SK-N-SH (cell line): ENCODE measurements around the gene SERPINA7.

Source experiments
- EZH2phosphoT487 ChIP-seq: fragments of 200-600 bp; sonication (generic); IDR thresholded peaks from 2 replicates; pipeline ENCODE4 v1.6.1; 2017; ENCODE audit warnings: low read depth, mixed run types, mild to moderate bottlenecking, antibody characterized with exemption, moderate library complexity, borderline replicate concordance
- FOXJ3 ChIP-seq: sonication (generic); formaldehyde crosslinking; IDR thresholded peaks from 2 replicates; pipeline ENCODE4 v1.5.1; 2020; ENCODE audit warnings: mild to moderate bottlenecking, missing genetic modification reagents
- IRF3 ChIP-seq: fragments of 150-350 bp; IDR thresholded peaks from 2 replicates; pipeline ENCODE4 v1.6.1; 2016; ENCODE audit warnings: mild to moderate bottlenecking, low read depth, low read length
- MXI1 ChIP-seq: IDR thresholded peaks from 2 replicates; pipeline ENCODE4 v1.6.1; 2012; ENCODE audit warnings: mild to moderate bottlenecking, low read depth, low read length, improper control_type of control experiment
- REST ChIP-seq: IDR thresholded peaks from 2 replicates; pipeline ENCODE4 v1.6.1; 2012; ENCODE audit warnings: mild to moderate bottlenecking, low read depth, low read length, moderate library complexity
- SIN3A ChIP-seq: IDR thresholded peaks from 2 replicates; pipeline ENCODE4 v1.6.1; 2012; ENCODE audit warnings: low read depth, mild to moderate bottlenecking, low read length, moderate library complexity, borderline replicate concordance
- SMC3 ChIP-seq: IDR thresholded peaks from 2 replicates; pipeline ENCODE4 v1.6.1; 2012; ENCODE audit warnings: low read depth, low read length, improper control_type of control experiment
- TAF1 ChIP-seq: IDR thresholded peaks from 2 replicates; pipeline ENCODE4 v1.6.1; 2012; ENCODE audit warnings: low read depth, mild to moderate bottlenecking, low read length, moderate library complexity, borderline replicate concordance
- TF ChIP-seq, protein P1 (sequence below): fragments of 200-600 bp; sonication (generic); IDR thresholded peaks from 2 replicates; pipeline ENCODE4 v1.6.1; 2017; ENCODE audit warnings: antibody characterized with exemption, mild to moderate bottlenecking, moderate library complexity
- TF ChIP-seq, protein P2 (sequence below): IDR thresholded peaks from 2 replicates; pipeline ENCODE4 v1.4.0; 2012; ENCODE audit warnings: low read depth, borderline replicate concordance

DNA sequence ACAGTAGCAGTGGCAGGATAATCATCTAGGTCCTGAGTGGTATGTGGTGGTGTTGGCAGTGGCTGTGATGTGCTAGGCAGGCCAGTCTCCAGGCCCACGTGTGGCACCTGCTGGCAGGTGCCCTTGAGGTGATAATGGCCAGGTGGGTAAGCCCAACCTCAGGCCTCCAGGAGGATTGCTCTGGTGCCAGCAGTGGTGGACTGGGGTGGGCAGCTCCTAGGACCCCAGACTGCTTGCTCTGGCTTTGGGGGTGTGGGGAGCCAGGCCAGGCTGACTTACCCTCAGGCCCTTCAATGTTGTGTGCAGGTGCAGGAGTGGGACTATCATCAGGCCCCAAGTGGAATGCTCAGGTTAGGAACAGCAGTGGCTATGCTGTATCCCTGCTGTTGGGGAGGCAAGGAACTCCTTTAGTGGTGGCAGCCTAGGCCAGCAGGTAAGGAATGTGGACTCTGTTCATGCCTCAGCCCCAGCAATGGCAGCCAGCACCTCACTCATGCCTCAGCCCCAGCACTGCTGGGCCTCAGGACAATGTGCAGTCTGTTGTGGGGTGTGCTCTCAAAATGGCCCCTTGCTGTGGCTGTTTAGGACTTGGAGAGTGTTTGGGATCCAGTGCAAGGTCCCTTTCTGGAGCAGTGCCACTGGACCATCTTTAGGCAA lies 24.3 kb downstream of the SERPINA7 start:
- TF ChIP-seq, protein P1, sequence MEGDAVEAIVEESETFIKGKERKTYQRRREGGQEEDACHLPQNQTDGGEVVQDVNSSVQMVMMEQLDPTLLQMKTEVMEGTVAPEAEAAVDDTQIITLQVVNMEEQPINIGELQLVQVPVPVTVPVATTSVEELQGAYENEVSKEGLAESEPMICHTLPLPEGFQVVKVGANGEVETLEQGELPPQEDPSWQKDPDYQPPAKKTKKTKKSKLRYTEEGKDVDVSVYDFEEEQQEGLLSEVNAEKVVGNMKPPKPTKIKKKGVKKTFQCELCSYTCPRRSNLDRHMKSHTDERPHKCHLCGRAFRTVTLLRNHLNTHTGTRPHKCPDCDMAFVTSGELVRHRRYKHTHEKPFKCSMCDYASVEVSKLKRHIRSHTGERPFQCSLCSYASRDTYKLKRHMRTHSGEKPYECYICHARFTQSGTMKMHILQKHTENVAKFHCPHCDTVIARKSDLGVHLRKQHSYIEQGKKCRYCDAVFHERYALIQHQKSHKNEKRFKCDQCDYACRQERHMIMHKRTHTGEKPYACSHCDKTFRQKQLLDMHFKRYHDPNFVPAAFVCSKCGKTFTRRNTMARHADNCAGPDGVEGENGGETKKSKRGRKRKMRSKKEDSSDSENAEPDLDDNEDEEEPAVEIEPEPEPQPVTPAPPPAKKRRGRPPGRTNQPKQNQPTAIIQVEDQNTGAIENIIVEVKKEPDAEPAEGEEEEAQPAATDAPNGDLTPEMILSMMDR = no peak
- TF ChIP-seq REST (no peak), MXI1 (no peak), FOXJ3 (CRISPR knock-in tag) (no peak), EZH2phosphoT487 (no peak), IRF3 (no peak), SMC3 (no peak), TAF1 (no peak), SIN3A (no peak)
- TF ChIP-seq, protein P2, sequence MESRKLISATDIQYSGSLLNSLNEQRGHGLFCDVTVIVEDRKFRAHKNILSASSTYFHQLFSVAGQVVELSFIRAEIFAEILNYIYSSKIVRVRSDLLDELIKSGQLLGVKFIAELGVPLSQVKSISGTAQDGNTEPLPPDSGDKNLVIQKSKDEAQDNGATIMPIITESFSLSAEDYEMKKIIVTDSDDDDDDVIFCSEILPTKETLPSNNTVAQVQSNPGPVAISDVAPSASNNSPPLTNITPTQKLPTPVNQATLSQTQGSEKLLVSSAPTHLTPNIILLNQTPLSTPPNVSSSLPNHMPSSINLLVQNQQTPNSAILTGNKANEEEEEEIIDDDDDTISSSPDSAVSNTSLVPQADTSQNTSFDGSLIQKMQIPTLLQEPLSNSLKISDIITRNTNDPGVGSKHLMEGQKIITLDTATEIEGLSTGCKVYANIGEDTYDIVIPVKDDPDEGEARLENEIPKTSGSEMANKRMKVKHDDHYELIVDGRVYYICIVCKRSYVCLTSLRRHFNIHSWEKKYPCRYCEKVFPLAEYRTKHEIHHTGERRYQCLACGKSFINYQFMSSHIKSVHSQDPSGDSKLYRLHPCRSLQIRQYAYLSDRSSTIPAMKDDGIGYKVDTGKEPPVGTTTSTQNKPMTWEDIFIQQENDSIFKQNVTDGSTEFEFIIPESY = no peak
